ENCODE results near the gene KAZN.

DNA sequence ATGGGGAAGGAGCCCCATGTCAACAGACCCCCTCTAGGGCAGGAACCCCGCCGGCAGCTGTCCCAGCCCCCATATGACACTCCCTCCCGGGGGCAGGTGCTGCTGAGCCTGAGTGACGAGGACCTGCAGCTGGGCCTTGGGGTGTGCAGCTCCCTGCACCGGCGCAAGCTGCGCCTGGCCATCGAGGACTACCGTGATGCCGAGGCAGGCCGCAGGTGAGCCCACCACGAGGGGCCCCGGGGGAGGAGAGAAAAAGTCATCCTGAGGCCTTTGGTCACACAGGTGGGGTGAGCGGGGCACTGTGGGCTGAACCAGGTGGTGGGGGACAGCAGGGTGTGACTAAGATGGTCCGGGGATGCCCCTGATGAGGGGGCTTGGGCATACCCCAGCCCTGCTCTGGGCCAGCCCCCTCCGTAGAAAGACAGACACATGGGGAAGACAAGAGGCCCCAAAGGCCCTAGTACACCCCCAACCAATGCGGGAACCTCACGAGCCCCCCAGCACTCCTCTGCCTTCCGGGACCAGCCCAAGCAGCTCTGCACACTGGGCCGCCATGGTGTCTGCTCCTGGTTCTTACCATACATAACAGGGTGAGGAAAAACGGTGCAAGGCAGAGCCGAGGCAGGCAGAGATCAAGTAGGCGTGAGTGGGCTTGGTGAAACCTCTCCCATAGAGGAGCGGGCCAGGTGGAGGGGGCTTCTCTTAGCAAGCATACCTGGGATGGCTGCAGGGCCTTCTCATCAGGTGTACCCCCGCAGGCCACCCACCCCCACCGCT lies 496.4 kb downstream of the KAZN start:
- TF ChIP-seq GATA3 (IDR thresholded peaks at IDR 0.05; ENCODE audit: low read depth, low read length) (no peak), GATA2 (IDR thresholded peaks at IDR 0.05; ENCODE audit: low read depth, low read length) (no peak)

Data from SH-SY5Y (cell line).